GM23338 (cell line): ENCODE measurements around the gene RCBTB2. TPM values are rescaled to one million over a fixed set of nuclear protein-coding genes. Genes with fewer than 3 reads are reported as not detected.
A peak's percentile ranks its signal among the peaks of the same experiment; 100 is the strongest.

Experiments
- ATAC-seq: fragments of 200-7000 bp; cut with Tn5 transposase; 3 replicates; pipeline ENCODE4 v1.9.1; 2020
- DNase-seq: peaks from one replicate; pipeline ENCODE4 v3.0.0-alpha.2; 2015; ENCODE audit warnings: low spot score
- H2AFZ ChIP-seq: fragments of 200-600 bp; sonication (generic); 2 replicates; pipeline ENCODE4 v1.8.0; 2016; ENCODE audit warnings: antibody characterized with exemption, mild to moderate bottlenecking, moderate library complexity
- H3F3A ChIP-seq: fragments of 200-600 bp; sonication (generic); replicated peaks from 2 replicates; pipeline ENCODE4 v1.8.0; 2017; ENCODE audit warnings: antibody characterized with exemption, mixed run types, low read depth
- H3K27ac ChIP-seq: fragments of 200-600 bp; sonication (generic); 2 replicates; pipeline ENCODE4 v1.6.1; 2016; ENCODE audit warnings: low read depth
- H3K27me3 ChIP-seq: fragments of 200-600 bp; sonication (generic); 2 replicates; pipeline ENCODE4 v1.8.0; 2016; ENCODE audit warnings: mild to moderate bottlenecking, mixed run types, moderate library complexity; ENCODE audit not compliant: insufficient read depth
- H3K36me3 ChIP-seq: fragments of 200-600 bp; sonication (generic); 2 replicates; pipeline ENCODE4 v1.8.0; 2016; ENCODE audit warnings: mild to moderate bottlenecking; ENCODE audit not compliant: insufficient read depth
- H3K4me1 ChIP-seq: fragments of 200-600 bp; sonication (generic); 2 replicates; pipeline ENCODE4 v1.8.0; 2016; ENCODE audit warnings: mild to moderate bottlenecking, moderate library complexity; ENCODE audit not compliant: insufficient read depth
- H3K4me2 ChIP-seq: fragments of 200-600 bp; sonication (generic); 2 replicates; pipeline ENCODE4 v1.7.1; 2017; ENCODE audit warnings: mixed run types
- H3K4me3 ChIP-seq: fragments of 200-600 bp; sonication (generic); 2 replicates; pipeline ENCODE4 v1.6.1; 2016; ENCODE audit warnings: mixed run types
- H3K79me2 ChIP-seq: fragments of 200-600 bp; sonication (generic); replicated peaks from 2 replicates; pipeline ENCODE4 v1.8.0; 2017; ENCODE audit warnings: mild to moderate bottlenecking; ENCODE audit not compliant: insufficient read depth
- H3K9me2 ChIP-seq: fragments of 200-600 bp; sonication (generic); 2 replicates; pipeline ENCODE4 v1.8.0; 2017; ENCODE audit not compliant: insufficient read depth
- H4K20me1 ChIP-seq: fragments of 200-600 bp; sonication (generic); replicated peaks from 2 replicates; pipeline ENCODE4 v1.8.0; 2017; ENCODE audit warnings: mild to moderate bottlenecking; ENCODE audit not compliant: insufficient read depth
- H3K27ac Mint-ChIP-seq: 2 replicates; pipeline ENCODE4 v1.8.0; 2020; ENCODE audit warnings: inconsistent platforms, mild to moderate bottlenecking, moderate library complexity, mixed read lengths
- H3K27me3 Mint-ChIP-seq: 3 replicates; pipeline ENCODE4 v1.8.0; 2022; ENCODE audit warnings: low read depth, mild to moderate bottlenecking, moderate library complexity, mixed read lengths, inconsistent platforms; ENCODE audit not compliant: insufficient read depth, poor library complexity
- H3K36me3 Mint-ChIP-seq: 3 replicates; pipeline ENCODE4 v1.8.0; 2021; ENCODE audit warnings: low read depth, mild to moderate bottlenecking, inconsistent platforms, moderate library complexity, mixed read lengths
- H3K4me1 Mint-ChIP-seq: 3 replicates; pipeline ENCODE4 v1.8.0; 2020; ENCODE audit warnings: mild to moderate bottlenecking, inconsistent platforms, mixed read lengths
- H3K4me3 Mint-ChIP-seq: 3 replicates; pipeline ENCODE4 v1.8.0; 2021; ENCODE audit warnings: moderate library complexity, mild to moderate bottlenecking, inconsistent platforms, mixed read lengths
- H3K9me3 Mint-ChIP-seq: 3 replicates; pipeline ENCODE4 v1.8.0; 2020; ENCODE audit warnings: moderate library complexity, mild to moderate bottlenecking, inconsistent platforms, mixed read lengths
- JUNB ChIP-seq: IDR thresholded peaks from one replicate; pipeline ENCODE4 v1.6.1; 2016; ENCODE audit warnings: antibody characterized with exemption; ENCODE audit not compliant: unreplicated experiment
- NANOG ChIP-seq: IDR thresholded peaks from 2 replicates; pipeline ENCODE4 v1.6.1; 2016; ENCODE audit warnings: antibody characterized with exemption, borderline replicate concordance
- ZNF114 ChIP-seq: fragments of 250-450 bp; sonication (Bioruptor Pico); IDR thresholded peaks from 2 replicates; pipeline ENCODE4 v1.5.0; 2020; ENCODE audit warnings: mild to moderate bottlenecking, moderate library complexity
- ZNF331 ChIP-seq: fragments of 250-450 bp; sonication (Bioruptor Pico); IDR thresholded peaks from 2 replicates; pipeline ENCODE4 v1.5.0; 2020; ENCODE audit warnings: low read depth, mild to moderate bottlenecking, moderate library complexity
- ZNF462 ChIP-seq: fragments of 250-450 bp; sonication (Bioruptor Pico); IDR thresholded peaks from 2 replicates; pipeline ENCODE4 v1.5.0; 2020; ENCODE audit warnings: mild to moderate bottlenecking, moderate library complexity
- polyA plus RNA-seq: library from polyadenylated mRNA; unstranded; fragments of >200 nt; fragmentation: Nextera tagmentation; extraction: Ambion mirVana; gene quantifications from 2 replicates; pipeline ENCODE4 v1.2.1, GENCODE V29; 2016
- total RNA-seq: library from RNA; depleted of rRNA; stranded (reverse); fragments of >200 nt; shearing (Covaris generic); gene quantifications from 2 replicates; pipeline ENCODE4 v1.2.3, GENCODE V29; 2014

Gene RCBTB2
- total and polyA plus RNA-seq, 2 experiments from 2014 or later = 8.1 to 20.8 TPM

- Mint-ChIP-seq H3K27ac (peak overlapping the region; percentile 97), H3K4me1 (peaks cover 13% of the 10 kb centered on the region), H3K36me3 (no peaks in the 10 kb centered on the region), H3K4me3 (peak overlapping the region; percentile 95), H3K9me3 (peaks cover 3% of the 10 kb centered on the region; the same call in 1 of the 3 replicates), H3K27me3 (peaks cover 6% of the 10 kb centered on the region)
- Histone ChIP-seq H2AFZ (peak overlapping the region; percentile 96; the same call in 1 of the 2 replicates), H3K27me3 (no peaks in the 10 kb centered on the region), H3K4me1 (peaks cover 11% of the 10 kb centered on the region), H3K9me2 (0 out of 2 replicates have a peak, but pooled peaks cover 7% of the 10 kb centered on the region), H3K36me3 (no peaks in the 10 kb centered on the region), H3K4me2 (peak overlapping the region; percentile 97), H3K79me2 (peaks cover 42% of the 10 kb centered on the region), H4K20me1 (no peaks in the 10 kb centered on the region), H3K4me3 (peak overlapping the region; percentile 90), H3F3A (0 out of 2 replicates have a peak, but pooled peaks cover 3% of the 10 kb centered on the region), H3K27ac (peak overlapping the region; percentile 91)
- DNase-seq = no peak
- TF ChIP-seq ZNF114 (CRISPR knock-in tag) (no peak), ZNF462 (CRISPR knock-in tag) (no peak)
- peak; percentile 30 for ATAC-seq
These were observed 699 bp downstream of the RCBTB2 start for GRCh38 chr13:48532256-48532505.

GRCh38 chr13:48531416-48532255 lies 1.2 kb downstream of the RCBTB2 start:
- H3K4me1 Mint-ChIP-seq = peaks cover 13% of the 10 kb centered on the region
- peaks cover 42% of the 10 kb centered on the region for H3K79me2 ChIP-seq
- 0 out of 2 replicates have a peak, but pooled peaks cover 3% of the 10 kb centered on the region for H3F3A ChIP-seq
- H3K4me2 ChIP-seq = peak overlapping the region; percentile 97
- ATAC-seq = no peak
- H3K27me3 ChIP-seq = no peaks in the 10 kb centered on the region
- H3K36me3 ChIP-seq = no peaks in the 10 kb centered on the region
- peak overlapping the region; percentile 90 for H3K4me3 ChIP-seq
- peaks cover 3% of the 10 kb centered on the region; the same call in 1 of the 3 replicates for H3K9me3 Mint-ChIP-seq
- H3K4me1 ChIP-seq = peaks cover 11% of the 10 kb centered on the region
- H3K9me2 ChIP-seq = 0 out of 2 replicates have a peak, but pooled peaks cover 7% of the 10 kb centered on the region
- H3K27ac Mint-ChIP-seq = no peak overlapping the region; the same call in 1 of the 2 replicates
- peak overlapping the region; percentile 96; the same call in 1 of the 2 replicates for H2AFZ ChIP-seq
- H3K4me3 Mint-ChIP-seq = peak overlapping the region; percentile 95
- H3K27me3 Mint-ChIP-seq = peaks cover 6% of the 10 kb centered on the region
- peak overlapping the region; percentile 91 for H3K27ac ChIP-seq
- no peaks in the 10 kb centered on the region for H3K36me3 Mint-ChIP-seq
- TF ChIP-seq NANOG = no peak
- TF ChIP-seq ZNF331 (CRISPR knock-in tag) = no peak
- TF ChIP-seq JUNB = no peak
- no peak for TF ChIP-seq ZNF462 (CRISPR knock-in tag)
- DNase-seq = no peak
- no peaks in the 10 kb centered on the region for H4K20me1 ChIP-seq
